GM12891 (cell line): ENCODE results near the gene ARSG.

ENCODE experiments used
- DNase-seq: peaks from one replicate; pipeline ENCODE4 v3.0.0; 2011; ENCODE audit warnings: low spot score; ENCODE audit not compliant: insufficient read length
- FAIRE-seq: peaks from 2 replicates; lab custom pipeline; 2011; peaks lifted over from hg19 to GRCh38; lab: Jason Lieb, UNC
- PAX5 ChIP-seq: IDR thresholded peaks from 2 replicates; pipeline ENCODE4 v1.6.1; 2011; ENCODE audit warnings: low read length, moderate library complexity, mild to moderate bottlenecking; ENCODE audit not compliant: insufficient read depth, severe bottlenecking
- POLR2A ChIP-seq: IDR thresholded peaks from 2 replicates; pipeline ENCODE4 v1.6.1; 2011; ENCODE audit warnings: low read depth, low read length, control low read depth
- POLR2AphosphoS5 ChIP-seq: IDR thresholded peaks from 2 replicates; pipeline ENCODE4 v1.6.1; 2011; ENCODE audit warnings: low read depth, low read length, control low read depth
- POU2F2 ChIP-seq: IDR thresholded peaks from 2 replicates; pipeline ENCODE4 v1.6.1; 2011; ENCODE audit warnings: low read depth, mild to moderate bottlenecking, control low read depth, low read length, moderate library complexity
- SPI1 ChIP-seq: IDR thresholded peaks from 2 replicates; pipeline ENCODE4 v1.6.1; 2011; ENCODE audit warnings: low read depth, low read length, control low read depth
- TAF1 ChIP-seq: IDR thresholded peaks from 2 replicates; pipeline ENCODE4 v1.6.1; 2011; ENCODE audit warnings: low read depth, low read length, control low read depth

ARSG gene

GRCh38 chr17:68445671-68446070 lies 154.4 kb downstream of the ARSG start:
- DNase-seq, result no peak
- no peak for TF ChIP-seq TAF1
- TF ChIP-seq POU2F2, result no peak
- no peak for TF ChIP-seq POLR2A
- no peak for FAIRE-seq

GRCh38 chr17:68446626-68447041 lies 155.3 kb downstream of the ARSG start:
- DNase-seq (no peak), FAIRE-seq (no peak)

GRCh38 chr17:68449021-68449739 lies 157.9 kb downstream of the ARSG start:
- no peak for DNase-seq
- TF ChIP-seq TAF1 (no peak), PAX5 (no peak)
- FAIRE-seq, result no peak

More at GRCh38 chr17:68446626-68447041, 155.3 kb downstream of the ARSG start:
- no peak for TF ChIP-seq POLR2AphosphoS5
- no peak for TF ChIP-seq POLR2A
- no peak for TF ChIP-seq TAF1
- TF ChIP-seq PAX5, result no peak
- no peak for TF ChIP-seq POU2F2
- no peak for TF ChIP-seq SPI1

- TF ChIP-seq POLR2AphosphoS5 (no peak), PAX5 (no peak), SPI1 (no peak), TAF1 (no peak), POLR2A (no peak), POU2F2 (no peak)
- FAIRE-seq (no peak), DNase-seq (no peak)
Observed at GRCh38 chr17:68450391-68450790, 159.1 kb downstream of the ARSG start.

GRCh38 chr17:68450801-68451200 lies 159.5 kb downstream of the ARSG start:
- TF ChIP-seq TAF1, result no peak
- TF ChIP-seq PAX5, result no peak
- TF ChIP-seq POLR2A, result no peak
- no peak for TF ChIP-seq POU2F2
- TF ChIP-seq POLR2AphosphoS5, result no peak
- TF ChIP-seq SPI1, result no peak
- no peak for FAIRE-seq
- DNase-seq, result no peak

- TF ChIP-seq POLR2A (no peak), PAX5 (no peak), POLR2AphosphoS5 (no peak), TAF1 (no peak), POU2F2 (no peak), SPI1 (no peak)
- DNase-seq, result no peak
- no peak for FAIRE-seq
Observed at GRCh38 chr17:68451670-68452354, 160.5 kb downstream of the ARSG start.

- TF ChIP-seq PAX5 (no peak), POLR2A (no peak), TAF1 (no peak), POU2F2 (no peak), POLR2AphosphoS5 (no peak)
- FAIRE-seq (no peak), DNase-seq (no peak)
Observed at GRCh38 chr17:68452724-68453290, 161.5 kb downstream of the ARSG start.

- DNase-seq (no peak), FAIRE-seq (no peak)
- TF ChIP-seq TAF1 (no peak), POU2F2 (no peak), POLR2A (no peak), POLR2AphosphoS5 (no peak), PAX5 (no peak), SPI1 (no peak)
Observed at GRCh38 chr17:68453991-68454665, 162.8 kb downstream of the ARSG start.

GRCh38 chr17:68455901-68456338 lies 164.6 kb downstream of the ARSG start:
- FAIRE-seq (no peak), DNase-seq (no peak)
- no peak for TF ChIP-seq PAX5
- no peak for TF ChIP-seq POLR2A
- no peak for TF ChIP-seq POLR2AphosphoS5
- TF ChIP-seq TAF1, result no peak
- TF ChIP-seq SPI1, result no peak
- no peak for TF ChIP-seq POU2F2
